ENCODE data around the gene TMIGD1. TPM values are rescaled to one million over a fixed set of nuclear protein-coding genes. Genes with fewer than 3 reads are reported as not detected.
A peak's percentile ranks its signal among the peaks of the same experiment; 100 is the strongest.

The TMIGD1 gene
- total RNA-seq, 1 donor from 2014 or later: not detected

GRCh38 chr17:30337393-30337999 is 3.6 kb upstream of the TMIGD1 start:
- Mint-ChIP-seq H3K9me3 (no peaks in the 10 kb centered on the region), H3K4me1 (peaks cover 19% of the 10 kb centered on the region), H3K27me3 (ENCODE audit: insufficient read depth, low read depth) (peaks cover 8% of the 10 kb centered on the region), H3K27ac (no peak overlapping the region), H3K4me3 (no peak overlapping the region), H3K36me3 (no peaks in the 10 kb centered on the region)
- Histone ChIP-seq H3K4me2 (no peak overlapping the region), H3K4me3 (no peak overlapping the region), H3K9ac (no peak overlapping the region), H3K27me3 (peaks cover 5% of the 10 kb centered on the region), H3K9me3 (ENCODE audit: low read depth) (no peaks in the 10 kb centered on the region), H3K27ac (no peak overlapping the region), H3K36me3 (no peaks in the 10 kb centered on the region), H4K20me1 (ENCODE audit: low read depth) (no peaks in the 10 kb centered on the region), H3K79me2 (ENCODE audit: low read depth) (no peaks in the 10 kb centered on the region), H3K4me1 (peaks cover 7% of the 10 kb centered on the region), H3F3A (ENCODE audit: low read depth) (peaks cover 18% of the 10 kb centered on the region), H2AFZ (replicated peaks) (no peak overlapping the region)
- DNase-seq (ENCODE audit: low spot score): no peak
- no peak for TF ChIP-seq EZH2 (IDR thresholded peaks at IDR 0.05)
- no peak for TF ChIP-seq CTCF (IDR thresholded peaks at IDR 0.05)

- Histone ChIP-seq H2AFZ (replicated peaks) (no peak overlapping the region), H4K20me1 (ENCODE audit: low read depth) (no peaks in the 10 kb centered on the region), H3K27ac (no peak overlapping the region), H3K27me3 (peaks cover 5% of the 10 kb centered on the region), H3K4me1 (peaks cover 7% of the 10 kb centered on the region), H3K9me3 (ENCODE audit: low read depth) (no peaks in the 10 kb centered on the region), H3K4me3 (no peak overlapping the region), H3K79me2 (ENCODE audit: low read depth) (no peaks in the 10 kb centered on the region), H3F3A (ENCODE audit: low read depth) (peaks cover 18% of the 10 kb centered on the region), H3K36me3 (no peaks in the 10 kb centered on the region), H3K9ac (no peak overlapping the region), H3K4me2 (no peak overlapping the region)
- TF ChIP-seq EZH2 (IDR thresholded peaks at IDR 0.05) (no peak), CTCF (IDR thresholded peaks at IDR 0.05) (peak; percentile 69), EZH2phosphoT487 (IDR thresholded peaks at IDR 0.05) (no peak)
- DNase-seq (ENCODE audit: low spot score): peak; percentile 67
- peaks cover 8% of the 10 kb centered on the region for H3K27me3 Mint-ChIP-seq (ENCODE audit: insufficient read depth, low read depth)
- no peak overlapping the region for H3K27ac Mint-ChIP-seq
- no peak overlapping the region for H3K4me3 Mint-ChIP-seq
- no peaks in the 10 kb centered on the region for H3K36me3 Mint-ChIP-seq
- H3K9me3 Mint-ChIP-seq: no peaks in the 10 kb centered on the region
- H3K4me1 Mint-ChIP-seq: peaks cover 15% of the 10 kb centered on the region
Measured at GRCh38 chr17:30336369-30337171, 2.7 kb upstream of the TMIGD1 start.

DNA sequence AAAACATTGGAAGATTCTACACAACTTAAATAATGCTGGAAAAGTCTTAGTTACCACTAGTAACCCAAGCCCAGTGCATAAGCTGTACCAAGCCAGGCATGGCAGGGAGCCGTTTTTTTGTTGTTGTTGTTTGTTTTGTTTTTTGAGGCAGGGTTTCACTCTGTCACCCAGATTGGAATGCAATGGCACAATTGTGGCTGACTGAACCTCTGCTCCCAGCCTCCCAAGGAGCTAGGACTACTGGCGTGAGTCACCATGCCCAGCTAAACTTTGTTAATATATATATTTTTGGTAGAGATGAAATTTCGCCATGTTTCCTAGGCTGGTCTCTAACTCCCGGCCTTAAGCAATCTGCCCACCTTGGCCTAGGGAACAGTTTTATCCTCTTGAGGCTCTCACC is 564 bp upstream of the TMIGD1 start:
- Histone ChIP-seq H3K27ac (no peak overlapping the region), H3K36me3 (no peaks in the 10 kb centered on the region), H3K9me3 (ENCODE audit: low read depth) (no peaks in the 10 kb centered on the region), H2AFZ (replicated peaks) (no peak overlapping the region), H3K4me3 (no peak overlapping the region), H3K27me3 (peaks cover 5% of the 10 kb centered on the region), H3K4me1 (no peaks in the 10 kb centered on the region), H4K20me1 (ENCODE audit: low read depth) (no peaks in the 10 kb centered on the region), H3F3A (ENCODE audit: low read depth) (peaks cover under 1% of the 10 kb centered on the region), H3K9ac (no peak overlapping the region), H3K4me2 (no peak overlapping the region), H3K79me2 (ENCODE audit: low read depth) (no peaks in the 10 kb centered on the region)
- peaks cover 8% of the 10 kb centered on the region for H3K27me3 Mint-ChIP-seq (ENCODE audit: insufficient read depth, low read depth)
- no peak overlapping the region for H3K27ac Mint-ChIP-seq
- TF ChIP-seq EZH2 (IDR thresholded peaks at IDR 0.05) (no peak), EZH2phosphoT487 (IDR thresholded peaks at IDR 0.05) (no peak), CTCF (IDR thresholded peaks at IDR 0.05) (no peak)
- H3K4me3 Mint-ChIP-seq: no peak overlapping the region
- no peaks in the 10 kb centered on the region for H3K36me3 Mint-ChIP-seq
- H3K4me1 Mint-ChIP-seq: peaks cover 2% of the 10 kb centered on the region
- H3K9me3 Mint-ChIP-seq: no peaks in the 10 kb centered on the region
- DNase-seq (ENCODE audit: low spot score): no peak

Measured in neural progenitor cell (in vitro differentiated cells).